ENCODE data around the gene POU4F3. TPM values are rescaled to one million over a fixed set of nuclear protein-coding genes. Genes with fewer than 3 reads are reported as not detected.
"Not testable (repeated sequence)": the region's sequence is repeated elsewhere in the genome, so short reads cannot be mapped to it uniquely, and the experiment has no call there.

The POU4F3 gene, protein sequence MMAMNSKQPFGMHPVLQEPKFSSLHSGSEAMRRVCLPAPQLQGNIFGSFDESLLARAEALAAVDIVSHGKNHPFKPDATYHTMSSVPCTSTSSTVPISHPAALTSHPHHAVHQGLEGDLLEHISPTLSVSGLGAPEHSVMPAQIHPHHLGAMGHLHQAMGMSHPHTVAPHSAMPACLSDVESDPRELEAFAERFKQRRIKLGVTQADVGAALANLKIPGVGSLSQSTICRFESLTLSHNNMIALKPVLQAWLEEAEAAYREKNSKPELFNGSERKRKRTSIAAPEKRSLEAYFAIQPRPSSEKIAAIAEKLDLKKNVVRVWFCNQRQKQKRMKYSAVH
- not detected for total RNA-seq

DNA sequence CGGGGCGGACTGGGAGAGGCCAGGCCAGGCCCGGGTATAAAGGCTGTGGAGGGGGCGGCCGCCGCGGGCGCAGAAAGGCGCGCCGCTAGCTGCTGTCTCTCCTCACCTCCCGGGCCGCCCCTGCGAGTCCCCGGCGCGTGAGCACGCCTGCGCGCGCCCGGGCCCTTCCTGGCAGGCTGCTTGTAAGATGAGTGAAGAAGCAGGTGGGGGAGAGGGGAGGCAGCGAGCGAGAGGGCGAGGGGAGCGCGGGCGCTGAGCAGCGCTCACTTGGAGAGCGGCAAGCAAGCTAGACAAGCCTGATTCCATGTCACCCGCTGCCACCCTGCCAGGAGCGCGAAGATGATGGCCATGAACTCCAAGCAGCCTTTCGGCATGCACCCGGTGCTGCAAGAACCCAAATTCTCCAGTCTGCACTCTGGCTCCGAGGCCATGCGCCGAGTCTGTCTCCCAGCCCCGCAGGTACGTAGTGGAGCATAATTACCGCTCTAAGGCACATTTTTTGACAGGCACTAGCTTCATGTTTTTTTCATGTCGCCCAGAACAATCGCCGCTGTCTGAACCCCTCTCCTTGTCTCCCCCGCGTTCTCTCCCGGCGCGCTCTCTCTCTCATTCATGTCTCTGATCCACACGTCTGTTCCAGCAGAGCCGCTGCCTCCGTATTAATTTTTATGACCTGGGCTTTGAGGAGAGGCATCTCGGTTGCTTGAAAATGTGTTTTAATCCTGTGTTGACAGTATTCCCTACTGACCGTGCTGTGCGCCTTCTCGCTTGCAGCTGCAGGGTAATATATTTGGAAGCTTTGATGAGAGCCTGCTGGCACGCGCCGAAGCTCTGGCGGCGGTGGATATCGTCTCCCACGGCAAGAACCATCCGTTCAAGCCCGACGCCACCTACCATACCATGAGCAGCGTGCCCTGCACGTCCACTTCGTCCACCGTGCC lies at the start of gene POU4F3:
Gene POU4F3 (plus strand): TSS at position 66 of the 941 bp plus-strand sequence. CDS start 274 bp downstream, at position 340.
- DNase-seq (ENCODE audit: low spot score): no peak
- Histone ChIP-seq H3K27ac (no peak within 1 kb of the TSS), H3K4me3 (no peak within 1 kb of the TSS), H3K9me3 (no peaks in the 10 kb centered on the region), H3K27me3 (peaks cover 40 to 42% of the 10 kb centered on the region in 2 donors), H3K4me1 (peaks cover 0 to 14% of the 10 kb centered on the region in 2 donors), H3K36me3 (no peaks in the 10 kb centered on the region)
- TF ChIP-seq, protein P1, sequence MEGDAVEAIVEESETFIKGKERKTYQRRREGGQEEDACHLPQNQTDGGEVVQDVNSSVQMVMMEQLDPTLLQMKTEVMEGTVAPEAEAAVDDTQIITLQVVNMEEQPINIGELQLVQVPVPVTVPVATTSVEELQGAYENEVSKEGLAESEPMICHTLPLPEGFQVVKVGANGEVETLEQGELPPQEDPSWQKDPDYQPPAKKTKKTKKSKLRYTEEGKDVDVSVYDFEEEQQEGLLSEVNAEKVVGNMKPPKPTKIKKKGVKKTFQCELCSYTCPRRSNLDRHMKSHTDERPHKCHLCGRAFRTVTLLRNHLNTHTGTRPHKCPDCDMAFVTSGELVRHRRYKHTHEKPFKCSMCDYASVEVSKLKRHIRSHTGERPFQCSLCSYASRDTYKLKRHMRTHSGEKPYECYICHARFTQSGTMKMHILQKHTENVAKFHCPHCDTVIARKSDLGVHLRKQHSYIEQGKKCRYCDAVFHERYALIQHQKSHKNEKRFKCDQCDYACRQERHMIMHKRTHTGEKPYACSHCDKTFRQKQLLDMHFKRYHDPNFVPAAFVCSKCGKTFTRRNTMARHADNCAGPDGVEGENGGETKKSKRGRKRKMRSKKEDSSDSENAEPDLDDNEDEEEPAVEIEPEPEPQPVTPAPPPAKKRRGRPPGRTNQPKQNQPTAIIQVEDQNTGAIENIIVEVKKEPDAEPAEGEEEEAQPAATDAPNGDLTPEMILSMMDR (IDR thresholded peaks at IDR 0.05): no peak

DNA sequence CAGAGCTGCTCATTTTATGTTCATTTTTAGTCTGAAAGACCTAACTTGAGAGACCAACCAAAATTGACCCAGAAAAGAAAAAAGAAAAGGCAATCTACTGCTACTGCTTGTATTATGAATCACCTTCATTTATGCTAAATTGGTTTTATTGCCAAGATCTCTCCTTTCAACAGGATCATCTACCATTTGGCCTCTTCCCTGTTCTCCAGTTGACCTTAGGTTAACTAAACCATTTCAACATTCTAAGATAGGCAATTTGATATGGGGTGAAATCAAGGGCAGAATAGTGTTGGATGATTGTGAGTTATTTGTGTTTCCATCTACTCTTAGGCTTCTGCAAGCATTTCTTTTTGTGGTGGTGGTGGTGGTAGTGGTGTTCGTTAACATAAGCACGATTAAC lies 48.3 kb upstream of the POU4F3 start:
- Histone ChIP-seq H3K4me3 (no peak overlapping the region), H3K4me1 (peaks cover 0 to 3% of the 10 kb centered on the region in 2 donors), H3K27me3 (no peaks in the 10 kb centered on the region), H3K36me3 (peaks cover 9% of the 10 kb centered on the region), H3K9me3 (no peaks in the 10 kb centered on the region), H3K27ac (no peak overlapping the region)
- TF ChIP-seq, protein P1 (IDR thresholded peaks at IDR 0.05): no peak
- DNase-seq (ENCODE audit: low spot score): no peak

DNA sequence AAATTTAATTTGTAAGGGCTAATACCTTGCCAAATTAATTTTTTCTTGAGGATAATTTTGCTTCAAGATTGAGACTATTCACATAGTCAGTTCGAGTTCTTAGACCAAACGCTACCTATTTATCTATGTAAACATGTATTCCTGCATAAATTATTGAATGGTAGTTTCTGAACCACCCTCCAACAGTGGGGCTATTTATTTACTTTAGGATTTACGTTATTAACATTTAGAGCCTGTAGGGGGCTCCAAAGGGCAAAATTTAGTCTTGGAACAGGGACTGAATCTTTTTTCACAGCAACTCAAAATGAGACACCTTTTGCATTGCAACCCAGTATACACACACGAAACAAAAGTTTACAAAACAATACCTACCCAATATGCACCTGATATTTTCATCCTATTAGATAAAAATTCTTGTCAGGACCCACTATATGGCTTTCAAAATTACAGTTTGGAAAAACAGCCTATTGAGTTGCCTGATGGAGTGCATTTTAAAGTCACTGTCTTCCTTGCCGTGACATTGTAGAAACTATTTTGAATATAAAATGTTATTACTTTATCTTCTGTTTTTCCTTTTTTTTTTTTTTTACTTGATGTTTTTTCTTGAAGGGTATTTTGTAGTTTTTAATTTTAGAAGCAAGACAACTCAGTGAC lies 47.1 kb upstream of the POU4F3 start:
- Histone ChIP-seq H3K27me3 (no peaks in the 10 kb centered on the region), H3K36me3 (peaks cover 3% of the 10 kb centered on the region), H3K9me3 (no peaks in the 10 kb centered on the region), H3K4me1 (peaks cover 0 to 3% of the 10 kb centered on the region in 2 donors), H3K27ac (no peak overlapping the region), H3K4me3 (no peak overlapping the region)
- TF ChIP-seq, protein P1 (IDR thresholded peaks at IDR 0.05): peak; percentile 37 to 68
- DNase-seq (ENCODE audit: low spot score): no peak

DNA sequence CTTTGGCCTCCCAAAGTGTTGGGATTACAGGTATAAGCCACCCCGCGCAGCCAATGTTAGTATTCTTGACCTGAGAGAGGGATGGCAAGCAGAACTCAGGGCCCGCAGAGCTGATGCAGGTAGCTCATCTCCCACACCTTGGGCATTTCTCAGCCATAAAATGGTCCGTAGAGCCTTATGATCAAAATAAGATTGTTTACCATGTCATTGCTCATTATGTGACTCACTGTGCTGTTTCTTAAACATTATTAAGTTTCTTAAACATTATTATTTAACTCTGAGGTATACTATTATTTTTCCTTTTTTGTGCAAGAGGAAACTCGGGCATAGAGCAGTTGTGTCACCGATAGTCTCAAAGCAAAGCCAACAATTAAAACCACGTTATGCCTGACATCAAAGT lies 42.4 kb upstream of the POU4F3 start:
- H3K36me3 ChIP-seq: no peaks in the 10 kb centered on the region
- no peaks in the 10 kb centered on the region for H3K4me1 ChIP-seq
- no peaks in the 10 kb centered on the region for H3K27me3 ChIP-seq
- no peak overlapping the region for H3K4me3 ChIP-seq
- no peak overlapping the region for H3K27ac ChIP-seq
- no peak for DNase-seq (ENCODE audit: low spot score)
- H3K9me3 ChIP-seq: no peaks in the 10 kb centered on the region
- TF ChIP-seq, protein P1 (IDR thresholded peaks at IDR 0.05): no peak

DNA sequence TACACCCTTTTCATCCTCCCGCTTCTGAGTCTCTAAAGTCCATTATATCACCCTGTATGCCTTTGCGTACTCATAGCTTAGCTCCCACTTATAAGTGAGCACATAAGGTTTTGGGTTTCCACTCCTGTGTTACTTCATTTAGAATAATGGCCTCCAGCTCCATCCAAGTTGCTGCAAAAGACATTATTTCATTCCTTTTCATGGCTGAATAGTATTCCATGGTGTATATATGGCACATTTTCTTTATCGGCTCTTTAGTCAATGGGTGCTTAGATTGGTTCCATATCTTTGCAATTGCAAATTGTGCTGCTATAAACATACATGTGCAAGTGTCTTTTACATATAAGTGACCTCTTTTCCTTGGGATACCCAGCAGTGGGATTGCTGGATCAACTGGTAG lies 39.7 kb upstream of the POU4F3 start:
- not testable (repeated sequence) for H3K4me1 ChIP-seq; H3K36me3 ChIP-seq; DNase-seq (ENCODE audit: low spot score); H3K27ac ChIP-seq; H3K4me3 ChIP-seq; H3K9me3 ChIP-seq; H3K27me3 ChIP-seq

DNA sequence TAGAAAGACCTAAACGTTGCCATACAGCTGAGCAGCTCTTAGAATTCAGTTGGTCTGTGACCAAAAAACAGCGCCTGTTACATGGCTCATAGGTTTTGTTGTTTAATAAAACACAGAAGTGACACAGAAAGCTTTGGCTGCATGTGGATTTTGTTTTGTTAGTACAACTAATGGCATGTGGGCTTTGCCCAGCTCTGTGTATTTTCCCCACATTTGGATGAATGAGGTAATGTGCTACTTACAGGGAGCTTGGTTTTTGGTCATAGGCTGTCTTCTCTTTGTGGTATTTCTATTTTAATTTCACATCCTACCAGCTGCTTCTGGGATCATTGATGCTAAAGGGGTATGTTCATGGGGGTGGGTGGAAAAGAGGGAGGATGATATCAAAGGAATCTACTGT lies 37.0 kb upstream of the POU4F3 start:
- Histone ChIP-seq H3K9me3 (no peaks in the 10 kb centered on the region), H3K4me3 (no peak overlapping the region), H3K27me3 (no peaks in the 10 kb centered on the region), H3K36me3 (no peaks in the 10 kb centered on the region), H3K4me1 (no peaks in the 10 kb centered on the region), H3K27ac (no peak overlapping the region)
- no peak for DNase-seq (ENCODE audit: low spot score)
- TF ChIP-seq, protein P1 (IDR thresholded peaks at IDR 0.05): no peak

All from right atrium auricular region (tissue), 2 donors.